Hepatocyte (in vitro differentiated cells): ENCODE data around the gene IL27RA.

ENCODE experiments used
- CTCF ChIP-seq: fragments of 200-600 bp; sonication (generic); IDR thresholded peaks from 2 replicates; pipeline ENCODE4 v1.5.1; 2016; ENCODE audit warnings: antibody characterized with exemption, mild to moderate bottlenecking; ENCODE audit not compliant: poor library complexity
- EZH2 ChIP-seq: fragments of 200-600 bp; sonication (generic); IDR thresholded peaks from 2 replicates; pipeline ENCODE4 v1.6.1; 2016; ENCODE audit warnings: antibody characterized with exemption, mild to moderate bottlenecking, borderline replicate concordance

GRCh38 chr19:14089412-14089661 lies 57.8 kb downstream of the IL27RA start:
- TF ChIP-seq CTCF (peak; percentile 15), EZH2 (no peak)
